Measurements from ENCODE around the gene TRAPPC12.
"Not testable (repeated sequence)": the region's sequence is repeated elsewhere in the genome, so short reads cannot be mapped to it uniquely, and the experiment has no call there.

The TRAPPC12 gene

GRCh38 chr2:3512086-3512485, 132.6 kb downstream of the TRAPPC12 start:
- no peaks in the 10 kb centered on the region for H3K36me3 ChIP-seq (ENCODE audit: control insufficient read depth, insufficient read depth, low read length)

GRCh38 chr2:3513026-3513810, 133.7 kb downstream of the TRAPPC12 start:
- peaks cover 4% of the 10 kb centered on the region for H3K4me1 ChIP-seq
- no peak overlapping the region for H3K4me2 ChIP-seq (ENCODE audit: low read length)
- no peaks in the 10 kb centered on the region for H3K27me3 ChIP-seq (ENCODE audit: control insufficient read depth, insufficient read depth, low read length)
- H3K36me3 ChIP-seq (ENCODE audit: control insufficient read depth, insufficient read depth, low read length): no peaks in the 10 kb centered on the region
- H3K27ac ChIP-seq: no peak overlapping the region
- peaks cover 9% of the 10 kb centered on the region for H3K79me2 ChIP-seq
- H3K4me3 ChIP-seq (ENCODE audit: low read depth, low read length): no peak overlapping the region
- no peak overlapping the region for H3K9ac ChIP-seq
- H3K9me3 ChIP-seq (ENCODE audit: control insufficient read depth, low read length): no peaks in the 10 kb centered on the region
- TF ChIP-seq CTCF (IDR thresholded peaks at IDR 0.05): no peak
- no peak overlapping the region for H2AFZ ChIP-seq

More at GRCh38 chr2:3512086-3512485, 132.6 kb downstream of the TRAPPC12 start:
- Histone ChIP-seq H2AFZ (no peak overlapping the region), H3K27ac (no peak overlapping the region), H3K79me2 (peaks cover 9% of the 10 kb centered on the region), H3K9me3 (ENCODE audit: control insufficient read depth, low read length) (no peaks in the 10 kb centered on the region), H3K4me2 (ENCODE audit: low read length) (no peak overlapping the region), H3K27me3 (ENCODE audit: control insufficient read depth, insufficient read depth, low read length) (no peaks in the 10 kb centered on the region), H3K4me1 (no peaks in the 10 kb centered on the region), H3K4me3 (ENCODE audit: low read depth, low read length) (no peak overlapping the region), H3K9ac (no peak overlapping the region)
- no peak for TF ChIP-seq CTCF (IDR thresholded peaks at IDR 0.05)

- H2AFZ ChIP-seq; H3K27me3 ChIP-seq (ENCODE audit: control insufficient read depth, insufficient read depth, low read length); H3K9ac ChIP-seq; H3K4me2 ChIP-seq (ENCODE audit: low read length); H3K79me2 ChIP-seq; H3K36me3 ChIP-seq (ENCODE audit: control insufficient read depth, insufficient read depth, low read length); H3K4me1 ChIP-seq; H3K27ac ChIP-seq; H3K4me3 ChIP-seq (ENCODE audit: low read depth, low read length); H3K9me3 ChIP-seq (ENCODE audit: control insufficient read depth, low read length): not testable (repeated sequence)
These were observed 135.9 kb downstream of the TRAPPC12 start for GRCh38 chr2:3515438-3515837.

GRCh38 chr2:3516831-3517230, 137.3 kb downstream of the TRAPPC12 start:
- no peak for TF ChIP-seq CTCF (IDR thresholded peaks at IDR 0.05)
- Histone ChIP-seq H3K4me2 (ENCODE audit: low read length) (no peak overlapping the region), H3K27me3 (ENCODE audit: control insufficient read depth, insufficient read depth, low read length) (no peaks in the 10 kb centered on the region), H2AFZ (no peak overlapping the region), H3K79me2 (peaks cover 6% of the 10 kb centered on the region), H3K4me3 (ENCODE audit: low read depth, low read length) (no peak overlapping the region), H3K4me1 (peaks cover 4% of the 10 kb centered on the region), H3K9me3 (ENCODE audit: control insufficient read depth, low read length) (no peaks in the 10 kb centered on the region), H3K36me3 (ENCODE audit: control insufficient read depth, insufficient read depth, low read length) (no peaks in the 10 kb centered on the region), H3K9ac (no peak overlapping the region), H3K27ac (no peak overlapping the region)

GRCh38 chr2:3517948-3518495, 138.5 kb downstream of the TRAPPC12 start:
- peaks cover 9% of the 10 kb centered on the region for H3K4me1 ChIP-seq
- H3K27me3 ChIP-seq (ENCODE audit: control insufficient read depth, insufficient read depth, low read length): no peaks in the 10 kb centered on the region
- H3K9ac ChIP-seq: no peak overlapping the region
- H3K9me3 ChIP-seq (ENCODE audit: control insufficient read depth, low read length): no peaks in the 10 kb centered on the region
- TF ChIP-seq CTCF (IDR thresholded peaks at IDR 0.05): no peak
- peak overlapping the region; percentile 98 for H3K4me2 ChIP-seq (ENCODE audit: low read length)
- no peaks in the 10 kb centered on the region for H3K36me3 ChIP-seq (ENCODE audit: control insufficient read depth, insufficient read depth, low read length)
- H3K27ac ChIP-seq: peak overlapping the region; percentile 95
- H2AFZ ChIP-seq: peak overlapping the region; percentile 91
- peaks cover 6% of the 10 kb centered on the region for H3K79me2 ChIP-seq
- peak overlapping the region; percentile 92 for H3K4me3 ChIP-seq (ENCODE audit: low read depth, low read length)

All from parathyroid adenoma (tissue), 2 donors.